Activated naive CD4-positive, alpha-beta T cell treated with anti-CD3 and anti-CD28 coated beads, Interleukin-2, amount 50 U/mL, for 24 hours (primary cell): Measurements from ENCODE around the gene IKZF1.
A peak's percentile ranks its signal among the peaks of the same experiment; 100 is the strongest.

Source experiments
- H3K27ac Mint-ChIP-seq: one replicate; pipeline ENCODE4 v1.8.0; 2021; ENCODE audit warnings: mild to moderate bottlenecking, mixed read lengths
- H3K27me3 Mint-ChIP-seq: one replicate; pipeline ENCODE4 v1.8.0; 2021; ENCODE audit warnings: mixed read lengths
- H3K36me3 Mint-ChIP-seq: one replicate; pipeline ENCODE4 v1.8.0; 2021; ENCODE audit warnings: mixed read lengths
- H3K4me1 Mint-ChIP-seq: one replicate; pipeline ENCODE4 v1.8.0; 2021; ENCODE audit warnings: mixed read lengths
- H3K4me3 Mint-ChIP-seq: one replicate; pipeline ENCODE4 v1.8.0; 2021; ENCODE audit warnings: mild to moderate bottlenecking, mixed read lengths
- H3K9me3 Mint-ChIP-seq: one replicate; pipeline ENCODE4 v1.8.0; 2021; ENCODE audit warnings: mixed read lengths

The IKZF1 gene

GRCh38 chr7:50304129-50304910, at the start of gene IKZF1:
IKZF1 (plus strand) TSS chr7:50304716; CDS start chr7:50319062, 14,346 bp downstream.
- Mint-ChIP-seq H3K4me1 (peaks cover 48% of the 10 kb centered on the region), H3K27me3 (no peaks in the 10 kb centered on the region), H3K4me3 (peak within 1 kb of the TSS; percentile 94), H3K27ac (peak within 1 kb of the TSS; percentile 98), H3K36me3 (peaks cover 17% of the 10 kb centered on the region), H3K9me3 (no peaks in the 10 kb centered on the region)

GRCh38 chr7:50261593-50261992, 42.9 kb upstream of the IKZF1 start:
- H3K4me3 Mint-ChIP-seq: peak overlapping the region; percentile 51
- peak overlapping the region; percentile 99 for H3K27ac Mint-ChIP-seq
- no peaks in the 10 kb centered on the region for H3K27me3 Mint-ChIP-seq
- no peaks in the 10 kb centered on the region for H3K36me3 Mint-ChIP-seq
- H3K4me1 Mint-ChIP-seq: peaks cover 88% of the 10 kb centered on the region
- H3K9me3 Mint-ChIP-seq: no peaks in the 10 kb centered on the region

DNA sequence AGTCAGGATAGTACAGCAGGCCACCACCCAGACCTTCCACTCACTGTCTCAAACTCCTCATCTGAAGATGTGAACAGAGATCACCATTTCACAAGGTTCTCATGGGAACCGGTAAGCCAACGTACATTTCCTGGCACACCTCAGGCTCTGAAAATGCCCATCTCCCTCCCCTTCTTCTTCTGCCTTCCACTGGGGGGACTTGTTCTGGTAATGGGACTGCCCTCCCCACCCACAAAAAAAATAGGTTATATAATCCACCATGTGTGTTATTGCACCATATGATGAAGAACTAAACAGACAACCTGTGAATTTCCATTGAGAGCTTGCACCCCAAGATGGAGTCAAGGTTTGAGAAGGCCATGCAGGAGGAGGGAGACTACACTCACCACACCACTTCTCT, 42.1 kb upstream of the IKZF1 start:
- H3K27me3 Mint-ChIP-seq: no peaks in the 10 kb centered on the region
- H3K4me3 Mint-ChIP-seq: peak overlapping the region; percentile 51
- H3K27ac Mint-ChIP-seq: peak overlapping the region; percentile 99
- peaks cover 92% of the 10 kb centered on the region for H3K4me1 Mint-ChIP-seq
- H3K36me3 Mint-ChIP-seq: no peaks in the 10 kb centered on the region
- H3K9me3 Mint-ChIP-seq: no peaks in the 10 kb centered on the region

DNA sequence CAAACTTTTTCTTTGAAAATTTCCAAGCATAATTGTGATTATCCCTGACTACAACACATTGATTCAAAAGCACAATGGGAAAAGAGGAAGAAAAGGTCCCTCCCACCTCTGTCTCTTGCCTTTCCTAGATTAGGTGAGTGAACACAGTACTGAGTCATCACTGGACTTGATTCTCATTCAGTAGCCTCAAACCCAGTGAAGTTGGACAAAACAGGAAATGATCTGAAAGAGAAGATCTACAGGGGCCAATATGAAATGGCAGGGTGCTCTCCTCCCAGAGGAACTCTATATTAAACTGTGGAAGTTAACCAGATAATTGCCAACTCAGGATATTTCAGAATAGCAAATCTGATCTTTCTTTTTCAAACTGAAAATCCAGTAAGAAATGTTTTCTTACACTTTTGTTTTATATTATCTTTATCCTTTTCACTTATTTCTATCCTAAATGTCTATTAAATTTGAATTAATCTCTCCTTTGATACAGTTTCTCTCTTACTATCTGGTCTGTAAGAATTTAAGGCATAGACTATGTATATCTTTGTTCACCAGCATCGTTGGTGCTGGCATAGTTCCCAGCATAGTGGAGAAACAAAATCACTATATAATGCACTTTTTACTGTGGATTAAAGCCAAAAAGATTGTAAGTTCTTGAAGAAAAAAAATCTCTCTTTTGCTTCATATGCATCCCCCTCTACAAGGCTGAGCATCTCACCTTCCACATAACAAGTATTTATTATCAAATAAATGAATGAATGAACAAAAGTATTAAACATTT, 41.4 kb upstream of the IKZF1 start:
- Mint-ChIP-seq H3K4me1 (peaks cover 93% of the 10 kb centered on the region), H3K27ac (peak overlapping the region; percentile 99), H3K27me3 (no peaks in the 10 kb centered on the region), H3K9me3 (no peaks in the 10 kb centered on the region), H3K4me3 (peak overlapping the region; percentile 85), H3K36me3 (no peaks in the 10 kb centered on the region)

GRCh38 chr7:50264908-50265307, 39.6 kb upstream of the IKZF1 start:
- Mint-ChIP-seq H3K27ac (peak overlapping the region; percentile 99), H3K36me3 (no peaks in the 10 kb centered on the region), H3K4me3 (peak overlapping the region; percentile 85), H3K9me3 (no peaks in the 10 kb centered on the region), H3K27me3 (no peaks in the 10 kb centered on the region), H3K4me1 (peaks cover 100% of the 10 kb centered on the region)

GRCh38 chr7:50265968-50266634, 38.4 kb upstream of the IKZF1 start:
- Mint-ChIP-seq H3K4me3 (peak overlapping the region; percentile 85), H3K4me1 (peaks cover 98% of the 10 kb centered on the region), H3K27ac (peak overlapping the region; percentile 99), H3K27me3 (no peaks in the 10 kb centered on the region), H3K9me3 (peaks cover 5% of the 10 kb centered on the region), H3K36me3 (no peaks in the 10 kb centered on the region)

- Mint-ChIP-seq H3K36me3 (no peaks in the 10 kb centered on the region), H3K27ac (peak overlapping the region; percentile 99), H3K9me3 (peaks cover 5% of the 10 kb centered on the region), H3K4me3 (peak overlapping the region; percentile 85), H3K27me3 (no peaks in the 10 kb centered on the region), H3K4me1 (peaks cover 98% of the 10 kb centered on the region)
Observed at GRCh38 chr7:50266635-50267386, 37.7 kb upstream of the IKZF1 start.

DNA sequence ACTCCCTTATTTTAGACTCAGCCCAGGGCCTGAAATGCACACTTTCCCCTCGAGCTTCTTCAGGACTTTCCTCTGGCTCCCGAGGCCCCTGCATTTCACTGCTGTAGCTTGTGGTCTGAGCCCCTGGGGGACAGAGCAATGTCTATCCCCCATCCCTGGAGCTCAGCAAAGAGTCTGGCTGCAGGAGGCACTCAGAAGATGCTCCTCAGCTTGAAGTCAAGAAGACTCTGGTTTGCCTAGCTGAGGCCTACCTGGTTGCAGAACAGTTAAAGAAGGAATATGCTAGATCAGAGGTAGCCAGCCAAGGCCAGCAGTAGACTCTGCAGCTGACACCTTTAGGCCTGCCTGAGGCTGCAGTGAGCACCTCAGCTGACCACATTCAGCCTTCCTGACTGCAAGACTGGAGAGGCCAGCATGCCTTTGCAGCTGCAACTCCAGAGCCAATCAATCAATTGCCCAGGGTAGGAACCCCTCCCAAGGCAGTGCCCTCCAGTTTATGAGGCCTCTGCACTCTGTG, 36.9 kb upstream of the IKZF1 start:
- peak overlapping the region; percentile 99 for H3K27ac Mint-ChIP-seq
- H3K36me3 Mint-ChIP-seq: no peaks in the 10 kb centered on the region
- H3K9me3 Mint-ChIP-seq: peaks cover 5% of the 10 kb centered on the region
- H3K4me1 Mint-ChIP-seq: peaks cover 96% of the 10 kb centered on the region
- peak overlapping the region; percentile 85 for H3K4me3 Mint-ChIP-seq
- no peaks in the 10 kb centered on the region for H3K27me3 Mint-ChIP-seq

DNA sequence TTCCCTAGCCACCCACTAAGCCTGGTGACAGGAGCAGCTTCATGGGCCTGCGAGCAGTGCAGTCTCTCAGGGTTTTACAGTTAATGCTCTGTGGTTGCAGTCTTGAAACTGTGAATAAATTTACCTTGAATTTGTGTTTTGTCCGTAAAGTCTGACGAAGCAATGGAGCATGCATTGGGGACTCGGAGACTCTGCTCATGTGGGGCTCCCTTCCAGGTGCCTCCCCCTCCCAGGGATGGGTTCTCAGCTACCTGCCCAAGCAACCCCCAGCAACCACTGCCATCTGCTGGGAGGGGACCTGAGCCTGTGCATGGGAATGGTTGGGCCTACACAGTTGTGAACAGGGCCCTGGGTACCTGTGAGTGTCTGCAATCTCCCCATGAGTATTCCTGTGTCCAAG, 36.3 kb upstream of the IKZF1 start:
- H3K9me3 Mint-ChIP-seq: peaks cover 5% of the 10 kb centered on the region
- H3K4me3 Mint-ChIP-seq: peak overlapping the region; percentile 26
- H3K4me1 Mint-ChIP-seq: peaks cover 96% of the 10 kb centered on the region
- no peaks in the 10 kb centered on the region for H3K36me3 Mint-ChIP-seq
- H3K27ac Mint-ChIP-seq: peak overlapping the region; percentile 99
- H3K27me3 Mint-ChIP-seq: no peaks in the 10 kb centered on the region

DNA sequence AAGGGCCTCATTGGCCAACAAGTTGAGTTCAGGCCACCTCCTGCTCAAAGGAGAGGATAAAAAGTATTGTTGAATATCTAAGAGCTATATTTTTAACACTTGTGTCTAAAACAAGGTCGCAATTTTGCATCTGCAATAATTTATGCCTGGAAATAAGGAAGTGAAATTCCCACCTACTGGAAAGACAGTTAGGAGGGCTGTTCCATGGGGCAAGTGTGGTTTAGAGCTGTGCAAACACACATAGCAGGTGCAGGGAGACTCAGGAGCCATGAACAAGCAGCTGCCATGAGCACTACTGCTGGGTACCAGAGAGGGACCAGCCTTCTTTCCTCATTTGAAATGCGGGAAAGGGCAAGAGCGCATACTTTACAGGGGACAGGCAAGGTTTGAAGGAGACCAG, 35.5 kb upstream of the IKZF1 start:
- Mint-ChIP-seq H3K27ac (peak overlapping the region; percentile 99), H3K4me3 (peak overlapping the region; percentile 24)

DNA sequence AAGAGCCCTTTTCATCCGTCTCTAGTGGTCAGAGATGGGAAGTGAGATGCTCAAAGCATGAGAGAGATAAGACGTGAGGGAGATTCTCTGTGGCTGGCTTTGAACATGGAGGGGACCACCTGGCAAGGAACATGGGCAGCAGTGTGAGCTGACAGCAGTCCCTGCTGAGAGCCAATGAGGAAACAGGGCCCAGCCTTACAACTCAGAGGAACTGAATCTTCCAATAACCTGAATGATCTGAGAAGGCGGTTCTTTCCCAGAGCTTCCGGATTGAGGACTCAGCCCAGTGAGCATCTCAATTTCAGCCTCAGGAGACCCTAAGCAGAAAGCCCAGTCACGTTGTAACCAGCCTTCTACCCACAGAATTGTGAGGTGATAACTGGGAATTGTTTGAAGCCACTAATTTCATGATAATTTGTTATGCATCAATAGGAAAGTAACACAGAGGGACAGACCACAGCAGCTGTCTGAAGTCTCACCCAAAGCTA, 33.9 kb upstream of the IKZF1 start:
- H3K4me1 Mint-ChIP-seq: peaks cover 94% of the 10 kb centered on the region
- peak overlapping the region; percentile 89 for H3K27ac Mint-ChIP-seq
- no peaks in the 10 kb centered on the region for H3K27me3 Mint-ChIP-seq
- H3K36me3 Mint-ChIP-seq: no peaks in the 10 kb centered on the region
- peaks cover 5% of the 10 kb centered on the region for H3K9me3 Mint-ChIP-seq
- peak overlapping the region; percentile 19 for H3K4me3 Mint-ChIP-seq

More for the DNA sequence above, 35.5 kb upstream of the IKZF1 start:
- H3K36me3 Mint-ChIP-seq: no peaks in the 10 kb centered on the region
- peaks cover 96% of the 10 kb centered on the region for H3K4me1 Mint-ChIP-seq
- H3K27me3 Mint-ChIP-seq: no peaks in the 10 kb centered on the region
- peaks cover 5% of the 10 kb centered on the region for H3K9me3 Mint-ChIP-seq

DNA sequence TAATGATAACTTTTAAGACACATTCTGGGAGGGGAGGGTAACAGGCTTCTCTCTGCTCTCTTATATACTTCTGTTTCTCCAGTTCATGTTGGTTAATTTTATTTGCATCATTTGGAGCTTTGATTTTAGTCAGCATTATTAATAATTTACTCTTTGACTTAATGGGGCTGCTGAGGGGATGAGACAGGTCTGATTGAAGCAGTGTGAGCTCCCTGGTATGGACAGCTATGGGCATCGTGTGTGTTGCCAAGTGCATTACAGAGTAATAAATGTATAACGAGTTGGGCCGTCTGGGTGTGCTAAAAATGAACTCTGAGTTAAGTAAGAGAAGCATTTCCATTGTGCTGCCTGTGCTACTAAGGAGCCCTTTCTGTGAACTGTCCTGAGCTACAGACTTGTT, 31.7 kb upstream of the IKZF1 start:
- H3K27me3 Mint-ChIP-seq: no peaks in the 10 kb centered on the region
- H3K4me1 Mint-ChIP-seq: peaks cover 87% of the 10 kb centered on the region
- H3K36me3 Mint-ChIP-seq: no peaks in the 10 kb centered on the region
- H3K4me3 Mint-ChIP-seq: no peak overlapping the region
- H3K27ac Mint-ChIP-seq: no peak overlapping the region
- H3K9me3 Mint-ChIP-seq: peaks cover 5% of the 10 kb centered on the region

DNA sequence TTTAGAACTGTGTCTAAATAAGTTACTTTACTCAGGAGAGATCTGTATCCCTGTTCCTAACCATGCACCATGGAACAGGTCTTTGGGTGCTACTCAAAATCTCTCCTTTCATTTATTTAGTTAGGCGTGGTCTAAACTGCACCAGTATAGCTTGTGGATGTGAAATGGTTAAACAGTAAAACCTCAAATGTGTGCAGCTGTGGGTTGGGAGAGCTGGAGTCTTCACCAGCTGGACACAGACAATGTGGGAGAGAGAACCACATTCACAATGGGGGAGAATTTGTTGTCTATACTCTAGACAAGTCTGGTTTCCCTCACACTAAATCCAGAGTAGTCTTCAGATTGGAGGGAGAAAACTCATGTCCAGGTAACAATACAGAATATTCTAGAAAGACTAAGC, 31.2 kb upstream of the IKZF1 start:
- Mint-ChIP-seq H3K4me1 (peaks cover 84% of the 10 kb centered on the region), H3K4me3 (no peak overlapping the region), H3K36me3 (no peaks in the 10 kb centered on the region), H3K27me3 (no peaks in the 10 kb centered on the region), H3K9me3 (peaks cover 5% of the 10 kb centered on the region), H3K27ac (no peak overlapping the region)

GRCh38 chr7:50273870-50274269, 30.6 kb upstream of the IKZF1 start:
- peaks cover 82% of the 10 kb centered on the region for H3K4me1 Mint-ChIP-seq
- no peaks in the 10 kb centered on the region for H3K36me3 Mint-ChIP-seq
- H3K27me3 Mint-ChIP-seq: no peaks in the 10 kb centered on the region
- peaks cover 5% of the 10 kb centered on the region for H3K9me3 Mint-ChIP-seq
- H3K4me3 Mint-ChIP-seq: no peak overlapping the region
- peak overlapping the region; percentile 71 for H3K27ac Mint-ChIP-seq

GRCh38 chr7:50274361-50274760, 30.2 kb upstream of the IKZF1 start:
- Mint-ChIP-seq H3K4me3 (no peak overlapping the region), H3K4me1 (peaks cover 82% of the 10 kb centered on the region)

More at GRCh38 chr7:50274361-50274760, 30.2 kb upstream of the IKZF1 start:
- Mint-ChIP-seq H3K27me3 (no peaks in the 10 kb centered on the region), H3K27ac (peak overlapping the region; percentile 25), H3K9me3 (peaks cover 5% of the 10 kb centered on the region), H3K36me3 (no peaks in the 10 kb centered on the region)
